IMR-90 (cell line): ENCODE measurements around the gene LAMA5.

Experiments
- BHLHE40 ChIP-seq: fragments of 150-350 bp; IDR thresholded peaks from 2 replicates; pipeline ENCODE4 v1.6.1; 2016; ENCODE audit warnings: mild to moderate bottlenecking, low read depth, low read length
- CEBPB ChIP-seq: IDR thresholded peaks from 2 replicates; pipeline ENCODE4 v1.6.1; 2012; ENCODE audit warnings: low read depth, low read length, improper control_type of control experiment
- CHD1 ChIP-seq: IDR thresholded peaks from 2 replicates; pipeline ENCODE4 v1.6.1; 2012; ENCODE audit warnings: low read depth, low read length, improper control_type of control experiment
- ELK1 ChIP-seq: fragments of 150-350 bp; IDR thresholded peaks from 2 replicates; pipeline ENCODE4 v1.6.1; 2016; ENCODE audit warnings: low read depth, mild to moderate bottlenecking, low read length, moderate library complexity, borderline replicate concordance
- FOS ChIP-seq: fragments of 150-350 bp; IDR thresholded peaks from 2 replicates; pipeline ENCODE4 v1.6.1; 2016; ENCODE audit warnings: low read depth, low read length
- MAFK ChIP-seq: IDR thresholded peaks from 2 replicates; pipeline ENCODE4 v1.6.1; 2012; ENCODE audit warnings: low read depth, low read length, improper control_type of control experiment
- MAZ ChIP-seq: IDR thresholded peaks from 2 replicates; pipeline ENCODE4 v1.6.1; 2012; ENCODE audit warnings: low read depth, mild to moderate bottlenecking, low read length, improper control_type of control experiment, moderate library complexity, borderline replicate concordance
- POLR2A ChIP-seq: IDR thresholded peaks from 2 replicates; pipeline ENCODE4 v1.6.1; 2012; ENCODE audit warnings: mild to moderate bottlenecking, low read depth, low read length
- RAD21 ChIP-seq: IDR thresholded peaks from 2 replicates; pipeline ENCODE4 v1.6.1; 2012; ENCODE audit warnings: low read length, improper control_type of control experiment
- RFX5 ChIP-seq: IDR thresholded peaks from 2 replicates; pipeline ENCODE4 v1.8.0; 2012; ENCODE audit warnings: low read depth, mild to moderate bottlenecking, low read length, moderate library complexity
- SMC3 ChIP-seq: fragments of 150-350 bp; IDR thresholded peaks from 2 replicates; pipeline ENCODE4 v1.6.1; 2016; ENCODE audit warnings: low read depth, mild to moderate bottlenecking, antibody characterized with exemption, low read length, moderate library complexity
- USF2 ChIP-seq: fragments of 150-350 bp; IDR thresholded peaks from 2 replicates; pipeline ENCODE4 v1.6.1; 2017; ENCODE audit warnings: mild to moderate bottlenecking, antibody characterized with exemption, low read length, low read depth
- TF ChIP-seq, protein P1 (sequence below): conservative IDR thresholded peaks from 2 replicates; pipeline ENCODE4 v1.5.1; 2012; ENCODE audit warnings: mild to moderate bottlenecking, low read depth, low read length, improper control_type of control experiment

GRCh38 chr20:62363920-62364851, 2.9 kb downstream of the LAMA5 start:
- TF ChIP-seq CHD1 = no peak
- TF ChIP-seq, protein P1, sequence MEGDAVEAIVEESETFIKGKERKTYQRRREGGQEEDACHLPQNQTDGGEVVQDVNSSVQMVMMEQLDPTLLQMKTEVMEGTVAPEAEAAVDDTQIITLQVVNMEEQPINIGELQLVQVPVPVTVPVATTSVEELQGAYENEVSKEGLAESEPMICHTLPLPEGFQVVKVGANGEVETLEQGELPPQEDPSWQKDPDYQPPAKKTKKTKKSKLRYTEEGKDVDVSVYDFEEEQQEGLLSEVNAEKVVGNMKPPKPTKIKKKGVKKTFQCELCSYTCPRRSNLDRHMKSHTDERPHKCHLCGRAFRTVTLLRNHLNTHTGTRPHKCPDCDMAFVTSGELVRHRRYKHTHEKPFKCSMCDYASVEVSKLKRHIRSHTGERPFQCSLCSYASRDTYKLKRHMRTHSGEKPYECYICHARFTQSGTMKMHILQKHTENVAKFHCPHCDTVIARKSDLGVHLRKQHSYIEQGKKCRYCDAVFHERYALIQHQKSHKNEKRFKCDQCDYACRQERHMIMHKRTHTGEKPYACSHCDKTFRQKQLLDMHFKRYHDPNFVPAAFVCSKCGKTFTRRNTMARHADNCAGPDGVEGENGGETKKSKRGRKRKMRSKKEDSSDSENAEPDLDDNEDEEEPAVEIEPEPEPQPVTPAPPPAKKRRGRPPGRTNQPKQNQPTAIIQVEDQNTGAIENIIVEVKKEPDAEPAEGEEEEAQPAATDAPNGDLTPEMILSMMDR = no peak
- no peak for TF ChIP-seq MAZ
- TF ChIP-seq SMC3 = no peak
- TF ChIP-seq MAFK = no peak
- TF ChIP-seq USF2 = no peak
- no peak for TF ChIP-seq FOS
- no peak for TF ChIP-seq RAD21
- TF ChIP-seq POLR2A = no peak
- no peak for TF ChIP-seq CEBPB
- no peak for TF ChIP-seq ELK1
- no peak for TF ChIP-seq RFX5
- no peak for TF ChIP-seq BHLHE40
